ENCODE results near the gene FRY. TPM values are rescaled to one million over a fixed set of nuclear protein-coding genes. Genes with fewer than 3 reads are reported as not detected.
"Not testable (repeated sequence)": the region's sequence is repeated elsewhere in the genome, so short reads cannot be mapped to it uniquely, and the experiment has no call there.

The FRY gene
- total RNA-seq, 1 donor from 2014 or later: 4.5 TPM

DNA sequence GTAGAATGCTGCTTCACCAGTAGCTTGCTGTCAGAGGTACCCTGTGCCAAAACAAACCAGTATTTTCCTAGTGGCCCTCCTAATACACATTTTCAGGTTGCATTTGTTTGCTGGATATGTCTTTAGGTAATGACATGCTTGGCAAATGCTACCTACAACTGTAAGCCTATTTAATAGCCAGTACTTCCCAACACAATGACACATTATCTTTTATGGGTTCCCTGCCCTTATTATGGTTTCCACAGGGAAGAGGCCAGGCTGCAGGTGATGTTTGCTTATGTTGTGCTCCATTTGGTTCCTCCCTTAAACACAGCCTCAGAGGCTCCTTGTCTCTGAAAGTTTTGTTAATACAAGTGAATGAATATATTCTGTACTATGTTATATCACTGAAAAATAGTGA is 24.7 kb downstream of the FRY start:
- Mint-ChIP-seq H3K9me3 (ENCODE audit: unreplicated experiment) (no peaks in the 10 kb centered on the region), H3K36me3 (ENCODE audit: low read depth, unreplicated experiment) (no peaks in the 10 kb centered on the region), H3K4me3 (ENCODE audit: unreplicated experiment) (no peak overlapping the region), H3K27ac (ENCODE audit: unreplicated experiment) (no peak overlapping the region), H3K4me1 (ENCODE audit: unreplicated experiment) (no peaks in the 10 kb centered on the region), H3K27me3 (ENCODE audit: unreplicated experiment) (no peaks in the 10 kb centered on the region)
- TF ChIP-seq, protein P1, sequence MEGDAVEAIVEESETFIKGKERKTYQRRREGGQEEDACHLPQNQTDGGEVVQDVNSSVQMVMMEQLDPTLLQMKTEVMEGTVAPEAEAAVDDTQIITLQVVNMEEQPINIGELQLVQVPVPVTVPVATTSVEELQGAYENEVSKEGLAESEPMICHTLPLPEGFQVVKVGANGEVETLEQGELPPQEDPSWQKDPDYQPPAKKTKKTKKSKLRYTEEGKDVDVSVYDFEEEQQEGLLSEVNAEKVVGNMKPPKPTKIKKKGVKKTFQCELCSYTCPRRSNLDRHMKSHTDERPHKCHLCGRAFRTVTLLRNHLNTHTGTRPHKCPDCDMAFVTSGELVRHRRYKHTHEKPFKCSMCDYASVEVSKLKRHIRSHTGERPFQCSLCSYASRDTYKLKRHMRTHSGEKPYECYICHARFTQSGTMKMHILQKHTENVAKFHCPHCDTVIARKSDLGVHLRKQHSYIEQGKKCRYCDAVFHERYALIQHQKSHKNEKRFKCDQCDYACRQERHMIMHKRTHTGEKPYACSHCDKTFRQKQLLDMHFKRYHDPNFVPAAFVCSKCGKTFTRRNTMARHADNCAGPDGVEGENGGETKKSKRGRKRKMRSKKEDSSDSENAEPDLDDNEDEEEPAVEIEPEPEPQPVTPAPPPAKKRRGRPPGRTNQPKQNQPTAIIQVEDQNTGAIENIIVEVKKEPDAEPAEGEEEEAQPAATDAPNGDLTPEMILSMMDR (IDR thresholded peaks at IDR 0.05; ENCODE audit: unreplicated experiment): no peak
- no peak for DNase-seq (ENCODE audit: low spot score)

DNA sequence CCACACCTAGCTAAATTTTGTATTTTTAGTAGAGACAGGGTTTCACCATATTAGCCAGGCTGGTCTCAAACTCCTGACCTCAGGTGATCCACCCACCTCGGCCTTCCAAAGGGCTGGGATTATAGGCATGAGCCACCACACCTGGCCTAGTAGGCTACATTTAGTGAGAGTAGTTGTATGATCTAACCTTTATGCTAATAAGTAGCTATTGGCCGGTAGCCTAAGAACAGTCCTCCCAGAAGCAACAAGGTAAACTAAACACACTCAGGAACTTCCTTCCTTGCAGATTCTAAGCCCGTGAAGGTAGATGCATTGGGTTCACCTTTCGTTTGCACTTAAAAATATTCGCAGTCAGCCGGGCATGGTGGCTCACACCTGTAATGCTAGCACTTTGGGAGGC is 25.8 kb downstream of the FRY start:
- H3K36me3 Mint-ChIP-seq (ENCODE audit: low read depth, unreplicated experiment); H3K4me1 Mint-ChIP-seq (ENCODE audit: unreplicated experiment); H3K4me3 Mint-ChIP-seq (ENCODE audit: unreplicated experiment); H3K27ac Mint-ChIP-seq (ENCODE audit: unreplicated experiment); DNase-seq (ENCODE audit: low spot score); H3K27me3 Mint-ChIP-seq (ENCODE audit: unreplicated experiment); H3K9me3 Mint-ChIP-seq (ENCODE audit: unreplicated experiment): not testable (repeated sequence)

DNA sequence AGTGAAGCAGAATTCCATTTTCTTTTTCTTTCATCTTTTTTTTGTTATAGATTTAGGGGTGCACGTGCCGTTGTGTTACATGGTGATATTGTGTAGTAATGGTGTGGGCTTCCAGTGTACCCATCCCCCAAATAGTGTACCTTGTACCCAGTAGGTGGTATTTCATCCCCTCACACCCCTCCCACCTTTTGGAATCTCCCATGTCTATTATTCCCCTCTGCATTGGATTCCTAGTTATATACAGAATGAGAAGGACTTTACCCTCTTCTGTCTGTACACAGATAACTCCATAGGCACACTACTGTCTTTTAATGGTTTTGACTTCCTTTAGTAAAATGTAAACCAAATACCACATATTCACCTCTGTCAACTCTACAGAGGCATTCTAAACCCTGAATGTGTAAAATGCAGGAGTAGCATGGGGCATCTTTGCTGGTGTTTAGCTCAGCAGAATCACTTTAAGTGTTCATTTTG is 28.0 kb downstream of the FRY start:
- H3K27me3 Mint-ChIP-seq (ENCODE audit: unreplicated experiment): no peaks in the 10 kb centered on the region
- DNase-seq (ENCODE audit: low spot score): no peak
- H3K4me3 Mint-ChIP-seq (ENCODE audit: unreplicated experiment): no peak overlapping the region
- no peak overlapping the region for H3K27ac Mint-ChIP-seq (ENCODE audit: unreplicated experiment)
- no peaks in the 10 kb centered on the region for H3K36me3 Mint-ChIP-seq (ENCODE audit: low read depth, unreplicated experiment)
- no peaks in the 10 kb centered on the region for H3K9me3 Mint-ChIP-seq (ENCODE audit: unreplicated experiment)
- no peaks in the 10 kb centered on the region for H3K4me1 Mint-ChIP-seq (ENCODE audit: unreplicated experiment)
- TF ChIP-seq, protein P1 (IDR thresholded peaks at IDR 0.05; ENCODE audit: unreplicated experiment): no peak

DNA sequence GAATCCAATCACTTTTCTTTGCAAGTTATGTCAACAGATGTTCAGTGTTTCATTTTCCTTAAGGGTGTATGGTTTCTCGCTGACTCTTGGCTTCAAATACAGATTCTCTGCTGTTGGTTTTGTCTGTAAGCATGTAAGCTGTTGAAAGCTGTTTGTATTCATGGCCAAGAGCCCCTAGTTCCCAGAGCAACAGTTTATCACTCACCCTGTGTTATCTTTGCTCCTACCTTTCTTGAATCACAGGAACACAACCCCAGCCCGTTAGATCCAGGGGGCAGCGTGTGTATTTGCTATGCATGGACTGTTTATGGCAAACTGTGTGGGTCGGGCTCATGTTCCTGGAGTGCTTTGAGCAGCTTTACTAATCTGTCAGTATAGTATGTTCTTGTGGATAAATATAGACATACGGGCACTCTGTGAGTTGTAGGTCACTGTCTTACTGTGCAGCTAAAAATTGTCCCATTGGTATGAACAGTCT is 28.9 kb downstream of the FRY start:
- no peaks in the 10 kb centered on the region for H3K9me3 Mint-ChIP-seq (ENCODE audit: unreplicated experiment)
- no peak overlapping the region for H3K4me3 Mint-ChIP-seq (ENCODE audit: unreplicated experiment)
- DNase-seq (ENCODE audit: low spot score): no peak
- no peak overlapping the region for H3K27ac Mint-ChIP-seq (ENCODE audit: unreplicated experiment)
- TF ChIP-seq, protein P1 (IDR thresholded peaks at IDR 0.05; ENCODE audit: unreplicated experiment): no peak
- H3K27me3 Mint-ChIP-seq (ENCODE audit: unreplicated experiment): no peaks in the 10 kb centered on the region
- no peaks in the 10 kb centered on the region for H3K36me3 Mint-ChIP-seq (ENCODE audit: low read depth, unreplicated experiment)
- no peaks in the 10 kb centered on the region for H3K4me1 Mint-ChIP-seq (ENCODE audit: unreplicated experiment)

DNA sequence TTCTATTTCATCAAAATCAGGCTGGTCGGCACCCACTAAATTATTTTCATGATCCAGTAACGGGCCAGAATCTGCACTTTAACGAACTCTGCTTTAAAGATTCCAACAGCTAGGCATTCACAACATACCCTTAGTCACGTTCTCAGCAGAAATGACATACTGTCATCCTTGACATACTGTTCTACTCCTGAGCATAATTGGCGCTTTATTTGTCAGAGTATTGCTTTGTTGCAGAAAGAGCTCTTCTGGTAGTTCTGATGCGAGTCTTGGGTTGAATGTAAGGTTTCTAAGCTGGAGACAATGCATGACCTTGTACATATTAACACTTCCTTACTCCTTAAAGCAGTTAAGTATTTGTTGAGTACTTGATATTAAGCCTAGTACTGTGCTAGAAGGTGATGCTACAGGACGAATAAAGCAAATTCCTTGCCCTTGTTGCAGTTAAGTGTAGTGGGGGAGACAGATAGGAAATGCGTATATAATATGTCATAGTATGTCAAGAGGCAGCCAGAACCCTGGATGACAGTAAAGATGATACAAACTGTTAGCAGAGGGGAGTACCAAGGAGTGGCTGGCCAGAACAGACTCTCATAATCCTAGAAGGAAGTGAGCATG is 32.2 kb downstream of the FRY start:
- H3K9me3 Mint-ChIP-seq (ENCODE audit: unreplicated experiment): no peaks in the 10 kb centered on the region
- no peaks in the 10 kb centered on the region for H3K36me3 Mint-ChIP-seq (ENCODE audit: low read depth, unreplicated experiment)
- H3K4me3 Mint-ChIP-seq (ENCODE audit: unreplicated experiment): no peak overlapping the region
- TF ChIP-seq, protein P1 (IDR thresholded peaks at IDR 0.05; ENCODE audit: unreplicated experiment): no peak
- no peaks in the 10 kb centered on the region for H3K4me1 Mint-ChIP-seq (ENCODE audit: unreplicated experiment)
- H3K27ac Mint-ChIP-seq (ENCODE audit: unreplicated experiment): no peak overlapping the region
- no peaks in the 10 kb centered on the region for H3K27me3 Mint-ChIP-seq (ENCODE audit: unreplicated experiment)
- no peak for DNase-seq (ENCODE audit: low spot score)
